GM23338 (cell line): ENCODE data around the gene MIER2. TPM values are rescaled to one million over a fixed set of nuclear protein-coding genes. Genes with fewer than 3 reads are reported as not detected.

Experiments used
- ATAC-seq: fragments of 200-7000 bp; cut with Tn5 transposase; 3 replicates; pipeline ENCODE4 v1.9.1; 2020
- DNase-seq: peaks from one replicate; pipeline ENCODE4 v3.0.0-alpha.2; 2015; ENCODE audit warnings: low spot score
- H2AFZ ChIP-seq: fragments of 200-600 bp; sonication (generic); 2 replicates; pipeline ENCODE4 v1.8.0; 2016; ENCODE audit warnings: antibody characterized with exemption, mild to moderate bottlenecking, moderate library complexity
- H3F3A ChIP-seq: fragments of 200-600 bp; sonication (generic); replicated peaks from 2 replicates; pipeline ENCODE4 v1.8.0; 2017; ENCODE audit warnings: antibody characterized with exemption, mixed run types, low read depth
- H3K27ac ChIP-seq: fragments of 200-600 bp; sonication (generic); 2 replicates; pipeline ENCODE4 v1.6.1; 2016; ENCODE audit warnings: low read depth
- H3K27me3 ChIP-seq: fragments of 200-600 bp; sonication (generic); 2 replicates; pipeline ENCODE4 v1.8.0; 2016; ENCODE audit warnings: mild to moderate bottlenecking, mixed run types, moderate library complexity; ENCODE audit not compliant: insufficient read depth
- H3K36me3 ChIP-seq: fragments of 200-600 bp; sonication (generic); 2 replicates; pipeline ENCODE4 v1.8.0; 2016; ENCODE audit warnings: mild to moderate bottlenecking; ENCODE audit not compliant: insufficient read depth
- H3K4me1 ChIP-seq: fragments of 200-600 bp; sonication (generic); 2 replicates; pipeline ENCODE4 v1.8.0; 2016; ENCODE audit warnings: mild to moderate bottlenecking, moderate library complexity; ENCODE audit not compliant: insufficient read depth
- H3K4me2 ChIP-seq: fragments of 200-600 bp; sonication (generic); 2 replicates; pipeline ENCODE4 v1.7.1; 2017; ENCODE audit warnings: mixed run types
- H3K4me3 ChIP-seq: fragments of 200-600 bp; sonication (generic); 2 replicates; pipeline ENCODE4 v1.6.1; 2016; ENCODE audit warnings: mixed run types
- H3K79me2 ChIP-seq: fragments of 200-600 bp; sonication (generic); replicated peaks from 2 replicates; pipeline ENCODE4 v1.8.0; 2017; ENCODE audit warnings: mild to moderate bottlenecking; ENCODE audit not compliant: insufficient read depth
- H3K9me2 ChIP-seq: fragments of 200-600 bp; sonication (generic); 2 replicates; pipeline ENCODE4 v1.8.0; 2017; ENCODE audit not compliant: insufficient read depth
- H4K20me1 ChIP-seq: fragments of 200-600 bp; sonication (generic); replicated peaks from 2 replicates; pipeline ENCODE4 v1.8.0; 2017; ENCODE audit warnings: mild to moderate bottlenecking; ENCODE audit not compliant: insufficient read depth
- H3K27ac Mint-ChIP-seq: 2 replicates; pipeline ENCODE4 v1.8.0; 2020; ENCODE audit warnings: inconsistent platforms, mild to moderate bottlenecking, moderate library complexity, mixed read lengths
- H3K27me3 Mint-ChIP-seq: 3 replicates; pipeline ENCODE4 v1.8.0; 2022; ENCODE audit warnings: low read depth, mild to moderate bottlenecking, moderate library complexity, mixed read lengths, inconsistent platforms; ENCODE audit not compliant: insufficient read depth, poor library complexity
- H3K36me3 Mint-ChIP-seq: 3 replicates; pipeline ENCODE4 v1.8.0; 2021; ENCODE audit warnings: low read depth, mild to moderate bottlenecking, inconsistent platforms, moderate library complexity, mixed read lengths
- H3K4me1 Mint-ChIP-seq: 3 replicates; pipeline ENCODE4 v1.8.0; 2020; ENCODE audit warnings: mild to moderate bottlenecking, inconsistent platforms, mixed read lengths
- H3K4me3 Mint-ChIP-seq: 3 replicates; pipeline ENCODE4 v1.8.0; 2021; ENCODE audit warnings: moderate library complexity, mild to moderate bottlenecking, inconsistent platforms, mixed read lengths
- H3K9me3 Mint-ChIP-seq: 3 replicates; pipeline ENCODE4 v1.8.0; 2020; ENCODE audit warnings: moderate library complexity, mild to moderate bottlenecking, inconsistent platforms, mixed read lengths
- CREB1 ChIP-seq: fragments of 250-450 bp; sonication (Bioruptor Pico); IDR thresholded peaks from 2 replicates; pipeline ENCODE4 v1.5.0; 2020; ENCODE audit warnings: low read depth, mild to moderate bottlenecking, moderate library complexity
- CTCF ChIP-seq, 2 experiments: fragments of 200-600 bp in 1 of 2; sonication (generic) in 1 of 2; conservative IDR thresholded peaks; 2 replicates each; pipeline versions ENCODE4 v1.5.1 to v1.6.1; 2016 to 2017; ENCODE audit warnings: antibody characterized with exemption in 2 of 2, low read depth in 2 of 2, mild to moderate bottlenecking in 2 of 2, moderate library complexity in 1 of 2
- ETS1 ChIP-seq: IDR thresholded peaks from 2 replicates; pipeline ENCODE4 v1.6.1; 2016; ENCODE audit warnings: antibody characterized with exemption
- EZH2 ChIP-seq: fragments of 200-600 bp; sonication (generic); IDR thresholded peaks from one replicate; pipeline ENCODE4 v1.8.0; 2017; ENCODE audit warnings: antibody characterized with exemption, mild to moderate bottlenecking, low read depth; ENCODE audit not compliant: unreplicated experiment
- EZH2phosphoT487 ChIP-seq: fragments of 200-600 bp; sonication (generic); IDR thresholded peaks from one replicate; pipeline ENCODE4 v1.8.1; 2018; ENCODE audit warnings: antibody characterized with exemption; ENCODE audit not compliant: unreplicated experiment
- JUNB ChIP-seq: IDR thresholded peaks from one replicate; pipeline ENCODE4 v1.6.1; 2016; ENCODE audit warnings: antibody characterized with exemption; ENCODE audit not compliant: unreplicated experiment
- NANOG ChIP-seq: IDR thresholded peaks from 2 replicates; pipeline ENCODE4 v1.6.1; 2016; ENCODE audit warnings: antibody characterized with exemption, borderline replicate concordance
- POLR2AphosphoS5 ChIP-seq: IDR thresholded peaks from 2 replicates; pipeline ENCODE4 v1.6.1; 2016; ENCODE audit warnings: antibody characterized with exemption, low read depth
- REST ChIP-seq: IDR thresholded peaks from one replicate; pipeline ENCODE4 v1.6.1; 2018; ENCODE audit warnings: antibody characterized with exemption; ENCODE audit not compliant: unreplicated experiment
- STAT1 ChIP-seq: IDR thresholded peaks from one replicate; pipeline ENCODE4 v1.6.1; 2016; ENCODE audit warnings: antibody characterized with exemption; ENCODE audit not compliant: unreplicated experiment
- ZNF114 ChIP-seq: fragments of 250-450 bp; sonication (Bioruptor Pico); IDR thresholded peaks from 2 replicates; pipeline ENCODE4 v1.5.0; 2020; ENCODE audit warnings: mild to moderate bottlenecking, moderate library complexity
- ZNF331 ChIP-seq: fragments of 250-450 bp; sonication (Bioruptor Pico); IDR thresholded peaks from 2 replicates; pipeline ENCODE4 v1.5.0; 2020; ENCODE audit warnings: low read depth, mild to moderate bottlenecking, moderate library complexity
- ZNF462 ChIP-seq: fragments of 250-450 bp; sonication (Bioruptor Pico); IDR thresholded peaks from 2 replicates; pipeline ENCODE4 v1.5.0; 2020; ENCODE audit warnings: mild to moderate bottlenecking, moderate library complexity
- polyA plus RNA-seq: library from polyadenylated mRNA; unstranded; fragments of >200 nt; fragmentation: Nextera tagmentation; extraction: Ambion mirVana; gene quantifications from 2 replicates; pipeline ENCODE4 v1.2.1, GENCODE V29; 2016
- total RNA-seq: library from RNA; depleted of rRNA; stranded (reverse); fragments of >200 nt; shearing (Covaris generic); gene quantifications from 2 replicates; pipeline ENCODE4 v1.2.3, GENCODE V29; 2014

The MIER2 gene
- total and polyA plus RNA-seq, 2 experiments from 2014 or later: 30.2 to 37.9 TPM

GRCh38 chr19:291561-292280 lies 52.9 kb downstream of the MIER2 start:
- Histone ChIP-seq H3K36me3 (peaks cover 8% of the 10 kb centered on the region; the same call in 1 of the 2 replicates), H3K4me3 (peak overlapping the region; percentile 7; the same call in 1 of the 2 replicates), H3K9me2 (no peaks in the 10 kb centered on the region), H3F3A (peaks cover 10% of the 10 kb centered on the region), H3K27ac (no peak overlapping the region), H3K4me2 (no peak overlapping the region), H3K4me1 (peaks cover 30% of the 10 kb centered on the region), H4K20me1 (peaks cover 3% of the 10 kb centered on the region; the same call in 1 of the 2 replicates), H2AFZ (no peak overlapping the region), H3K79me2 (peaks cover 20% of the 10 kb centered on the region), H3K27me3 (peaks cover 12% of the 10 kb centered on the region)
- peaks cover 28% of the 10 kb centered on the region for H3K27me3 Mint-ChIP-seq
- H3K36me3 Mint-ChIP-seq: peaks cover 35% of the 10 kb centered on the region
- TF ChIP-seq EZH2phosphoT487 (no peak), ZNF114 (no peak), ZNF331 (no peak), ETS1 (no peak), REST (no peak), JUNB (no peak), STAT1 (no peak), ZNF462 (CRISPR knock-in tag) (no peak), CTCF (conservative IDR thresholded peaks at IDR 0.05; ENCODE audit: low read depth in 2 of 2) (no peak), CREB1 (CRISPR knock-in tag) (no peak), POLR2AphosphoS5 (no peak), EZH2 (no peak), NANOG (no peak)
- peak; percentile 39 for DNase-seq
- H3K9me3 Mint-ChIP-seq: peaks cover 28% of the 10 kb centered on the region
- no peak overlapping the region for H3K4me3 Mint-ChIP-seq
- peaks cover 48% of the 10 kb centered on the region for H3K4me1 Mint-ChIP-seq
- no peak overlapping the region for H3K27ac Mint-ChIP-seq
- ATAC-seq: no peak
